ENCODE data around the gene DBNDD2.

DBNDD2 gene

DNA sequence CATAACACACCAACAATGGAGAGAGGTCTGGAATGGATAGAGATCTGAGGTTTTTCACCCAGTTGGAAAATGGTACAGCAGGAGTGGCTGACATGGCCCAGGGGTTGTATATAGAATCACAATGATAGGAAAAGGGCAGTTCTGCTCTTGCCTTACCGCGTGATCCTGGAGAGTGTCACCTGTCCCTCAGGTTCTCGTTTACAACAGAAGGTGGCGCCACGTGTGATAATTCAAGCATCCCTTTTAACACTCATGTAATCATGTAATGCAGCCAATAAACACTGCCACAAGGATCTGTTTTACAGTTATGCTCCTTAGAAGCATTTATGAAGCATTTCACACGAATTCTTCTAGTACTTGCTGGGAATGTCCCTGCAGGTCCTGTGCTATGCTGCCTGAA lies 48.5 kb downstream of the DBNDD2 start:
- Histone ChIP-seq H3F3A (ENCODE audit: insufficient read depth) (no peaks in the 10 kb centered on the region), H3K4me3 (ENCODE audit: insufficient read depth, low read length, poor library complexity, severe bottlenecking) (no peak overlapping the region), H3K27ac (ENCODE audit: low read depth, low read length) (no peak overlapping the region), H3K36me3 (ENCODE audit: low read length) (no peaks in the 10 kb centered on the region), H3K9me2 (replicated peaks; ENCODE audit: insufficient read depth, low read length) (no peaks in the 10 kb centered on the region), H3K9me3 (ENCODE audit: insufficient read depth, low read length) (no peaks in the 10 kb centered on the region), H4K20me1 (ENCODE audit: low read depth, low read length) (no peaks in the 10 kb centered on the region), H3K27me3 (ENCODE audit: low read length) (no peaks in the 10 kb centered on the region), H3K9ac (ENCODE audit: low read length) (no peak overlapping the region), H2AFZ (ENCODE audit: low read depth, low read length, severe bottlenecking) (no peak overlapping the region), H3K4me2 (ENCODE audit: low read depth, low read length, poor library complexity, severe bottlenecking) (no peak overlapping the region), H3K79me2 (ENCODE audit: insufficient read depth, low read length) (no peaks in the 10 kb centered on the region)
- TF ChIP-seq CTCF (IDR thresholded peaks at IDR 0.05; ENCODE audit: insufficient read depth, low read length, poor library complexity, severe bottlenecking) (peak; percentile 33), EZH2phosphoT487 (conservative IDR thresholded peaks at IDR 0.05; ENCODE audit: low read length) (no peak)

DNA sequence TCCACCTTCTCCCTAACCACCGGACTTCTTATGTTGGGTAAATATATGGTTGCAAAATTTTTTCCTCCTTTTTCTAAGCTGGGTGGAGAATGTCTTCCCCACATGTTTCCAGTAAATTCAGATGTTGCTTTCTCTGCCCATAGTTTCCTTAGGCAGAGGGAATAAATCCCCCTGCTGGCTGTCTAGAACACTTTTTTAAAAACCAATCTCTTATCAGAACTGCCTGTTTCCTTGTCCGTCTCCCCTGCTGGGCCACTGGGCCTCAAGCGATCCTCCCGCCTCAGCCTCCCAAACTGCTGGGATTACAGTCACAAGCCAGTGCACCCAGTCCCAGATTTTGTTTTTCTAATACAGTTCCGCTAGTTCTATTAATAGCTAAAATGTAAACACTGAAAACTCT lies 51.5 kb downstream of the DBNDD2 start:
- H2AFZ ChIP-seq (ENCODE audit: low read depth, low read length, severe bottlenecking), result no peak overlapping the region
- H3F3A ChIP-seq (ENCODE audit: insufficient read depth), result no peaks in the 10 kb centered on the region
- no peak overlapping the region for H3K4me2 ChIP-seq (ENCODE audit: low read depth, low read length, poor library complexity, severe bottlenecking)
- H3K9me3 ChIP-seq (ENCODE audit: insufficient read depth, low read length), result no peaks in the 10 kb centered on the region
- H3K9me2 ChIP-seq (replicated peaks; ENCODE audit: insufficient read depth, low read length), result no peaks in the 10 kb centered on the region
- no peak for TF ChIP-seq CTCF (IDR thresholded peaks at IDR 0.05; ENCODE audit: insufficient read depth, low read length, poor library complexity, severe bottlenecking)
- TF ChIP-seq EZH2phosphoT487 (conservative IDR thresholded peaks at IDR 0.05; ENCODE audit: low read length), result no peak
- H3K27ac ChIP-seq (ENCODE audit: low read depth, low read length), result no peak overlapping the region
- no peaks in the 10 kb centered on the region for H4K20me1 ChIP-seq (ENCODE audit: low read depth, low read length)
- H3K4me3 ChIP-seq (ENCODE audit: insufficient read depth, low read length, poor library complexity, severe bottlenecking), result no peak overlapping the region
- no peak overlapping the region for H3K9ac ChIP-seq (ENCODE audit: low read length)
- no peaks in the 10 kb centered on the region for H3K27me3 ChIP-seq (ENCODE audit: low read length)
- H3K36me3 ChIP-seq (ENCODE audit: low read length), result no peaks in the 10 kb centered on the region
- no peaks in the 10 kb centered on the region for H3K79me2 ChIP-seq (ENCODE audit: insufficient read depth, low read length)

Data from SU-DHL-6 (cell line).